ENCODE measurements around the gene RHAG.
"Not testable (repeated sequence)": the region's sequence is repeated elsewhere in the genome, so short reads cannot be mapped to it uniquely, and the experiment has no call there.

The RHAG gene

GRCh38 chr6:49636713-49637349 lies at the start of gene RHAG:
TSS of gene RHAG (minus strand) at chr6:49636839. CDS start at chr6:49636812, 27 bp downstream.
- no peak for DNase-seq

GRCh38 chr6:49676671-49677281 lies 40.1 kb upstream of the RHAG start:
- DNase-seq = no peak

GRCh38 chr6:49675816-49676215 lies 39.2 kb upstream of the RHAG start:
- DNase-seq = no peak

GRCh38 chr6:49668083-49668511 lies 31.5 kb upstream of the RHAG start:
- no peak for DNase-seq

- no peak for DNase-seq
Measured at GRCh38 chr6:49666930-49667757, 30.5 kb upstream of the RHAG start.

- no peak for DNase-seq
Measured at GRCh38 chr6:49666480-49666879, 29.8 kb upstream of the RHAG start.

GRCh38 chr6:49664817-49665216 lies 28.2 kb upstream of the RHAG start:
- DNase-seq = no peak

GRCh38 chr6:49664054-49664453 lies 27.4 kb upstream of the RHAG start:
- not testable (repeated sequence) for DNase-seq

GRCh38 chr6:49662892-49663261 lies 26.2 kb upstream of the RHAG start:
- no peak for DNase-seq

GRCh38 chr6:49662231-49662891 lies 25.7 kb upstream of the RHAG start:
- no peak for DNase-seq

GRCh38 chr6:49653942-49654341 lies 17.3 kb upstream of the RHAG start:
- DNase-seq = no peak

GRCh38 chr6:49653438-49653837 lies 16.8 kb upstream of the RHAG start:
- DNase-seq = no peak

GRCh38 chr6:49651239-49651638 lies 14.6 kb upstream of the RHAG start:
- DNase-seq = no peak

- no peak for DNase-seq
Measured at GRCh38 chr6:49649988-49650387, 13.3 kb upstream of the RHAG start.

- no peak for DNase-seq
Measured at GRCh38 chr6:49648036-49648435, 11.4 kb upstream of the RHAG start.

- DNase-seq = no peak
Measured at GRCh38 chr6:49647476-49647875, 10.8 kb upstream of the RHAG start.

- DNase-seq = no peak
Measured at GRCh38 chr6:49646942-49647341, 10.3 kb upstream of the RHAG start.

- no peak for DNase-seq
Measured at GRCh38 chr6:49646130-49646824, 9.6 kb upstream of the RHAG start.

- no peak for DNase-seq
Measured at GRCh38 chr6:49645139-49645538, 8.5 kb upstream of the RHAG start.

GRCh38 chr6:49639177-49639817 lies 2.7 kb upstream of the RHAG start:
- DNase-seq = no peak

GRCh38 chr6:49637350-49637731 lies 702 bp upstream of the RHAG start:
- no peak for DNase-seq

GRCh38 chr6:49635978-49636712 lies 494 bp downstream of the RHAG start:
- DNase-seq = no peak

Data from activated effector memory CD4-positive, alpha-beta T cell treated with Interleukin-2 at 50 U/mL for 16 hours (primary cell).